Nephron progenitor cell (in vitro differentiated cells): Measurements from ENCODE around the gene HIP1R.

ENCODE experiments used
- DNase-seq: peaks from one replicate; pipeline ENCODE4 v3.0.0; 2021
- H3K27ac Mint-ChIP-seq: 2 replicates; pipeline ENCODE4 v1.8.0; 2021; ENCODE audit warnings: mild to moderate bottlenecking, moderate library complexity, mixed read lengths
- H3K27me3 Mint-ChIP-seq: 2 replicates; pipeline ENCODE4 v1.8.0; 2021; ENCODE audit warnings: mild to moderate bottlenecking, low read depth, mixed read lengths; ENCODE audit not compliant: poor library complexity
- H3K36me3 Mint-ChIP-seq: 2 replicates; pipeline ENCODE4 v1.8.0; 2021; ENCODE audit warnings: low read depth, mixed read lengths
- H3K4me1 Mint-ChIP-seq: 2 replicates; pipeline ENCODE4 v1.8.0; 2021; ENCODE audit warnings: mixed read lengths
- H3K4me3 Mint-ChIP-seq: 2 replicates; pipeline ENCODE4 v1.8.0; 2021; ENCODE audit warnings: mild to moderate bottlenecking, moderate library complexity, mixed read lengths
- H3K9me3 Mint-ChIP-seq: 2 replicates; pipeline ENCODE4 v1.8.0; 2021; ENCODE audit warnings: mild to moderate bottlenecking, moderate library complexity, mixed read lengths
- TF ChIP-seq, protein P1 (sequence below): fragments of 200-600 bp; sonication (generic); IDR thresholded peaks from 2 replicates; pipeline ENCODE4 v1.5.0; 2021; ENCODE audit warnings: antibody characterized with exemption

The HIP1R gene

DNA sequence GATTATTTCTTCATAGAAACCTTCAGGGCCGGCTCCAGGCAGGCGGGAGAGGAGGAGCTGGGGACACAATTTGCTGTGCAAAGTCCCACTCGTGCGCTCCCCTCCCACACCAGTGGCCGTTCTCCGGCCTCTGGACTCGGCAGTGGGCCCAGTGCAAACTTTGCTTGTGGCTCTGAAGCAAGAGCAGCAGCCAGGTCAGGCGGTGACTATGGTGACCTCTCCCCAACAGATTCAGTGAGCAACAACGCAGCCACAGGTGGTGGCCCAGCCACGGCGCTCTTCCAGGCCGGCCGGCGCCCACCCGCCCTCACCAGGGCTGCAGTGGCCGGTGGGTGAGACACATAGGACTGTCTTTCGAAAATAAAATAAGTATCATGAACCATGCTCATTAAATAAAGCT is 31.1 kb downstream of the HIP1R start:
- Mint-ChIP-seq H3K27ac (no peak overlapping the region), H3K27me3 (no peaks in the 10 kb centered on the region), H3K4me1 (peaks cover 22% of the 10 kb centered on the region), H3K36me3 (peaks cover 30% of the 10 kb centered on the region), H3K4me3 (no peak overlapping the region), H3K9me3 (no peaks in the 10 kb centered on the region)
- TF ChIP-seq, protein P1, sequence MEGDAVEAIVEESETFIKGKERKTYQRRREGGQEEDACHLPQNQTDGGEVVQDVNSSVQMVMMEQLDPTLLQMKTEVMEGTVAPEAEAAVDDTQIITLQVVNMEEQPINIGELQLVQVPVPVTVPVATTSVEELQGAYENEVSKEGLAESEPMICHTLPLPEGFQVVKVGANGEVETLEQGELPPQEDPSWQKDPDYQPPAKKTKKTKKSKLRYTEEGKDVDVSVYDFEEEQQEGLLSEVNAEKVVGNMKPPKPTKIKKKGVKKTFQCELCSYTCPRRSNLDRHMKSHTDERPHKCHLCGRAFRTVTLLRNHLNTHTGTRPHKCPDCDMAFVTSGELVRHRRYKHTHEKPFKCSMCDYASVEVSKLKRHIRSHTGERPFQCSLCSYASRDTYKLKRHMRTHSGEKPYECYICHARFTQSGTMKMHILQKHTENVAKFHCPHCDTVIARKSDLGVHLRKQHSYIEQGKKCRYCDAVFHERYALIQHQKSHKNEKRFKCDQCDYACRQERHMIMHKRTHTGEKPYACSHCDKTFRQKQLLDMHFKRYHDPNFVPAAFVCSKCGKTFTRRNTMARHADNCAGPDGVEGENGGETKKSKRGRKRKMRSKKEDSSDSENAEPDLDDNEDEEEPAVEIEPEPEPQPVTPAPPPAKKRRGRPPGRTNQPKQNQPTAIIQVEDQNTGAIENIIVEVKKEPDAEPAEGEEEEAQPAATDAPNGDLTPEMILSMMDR: no peak
- no peak for DNase-seq

DNA sequence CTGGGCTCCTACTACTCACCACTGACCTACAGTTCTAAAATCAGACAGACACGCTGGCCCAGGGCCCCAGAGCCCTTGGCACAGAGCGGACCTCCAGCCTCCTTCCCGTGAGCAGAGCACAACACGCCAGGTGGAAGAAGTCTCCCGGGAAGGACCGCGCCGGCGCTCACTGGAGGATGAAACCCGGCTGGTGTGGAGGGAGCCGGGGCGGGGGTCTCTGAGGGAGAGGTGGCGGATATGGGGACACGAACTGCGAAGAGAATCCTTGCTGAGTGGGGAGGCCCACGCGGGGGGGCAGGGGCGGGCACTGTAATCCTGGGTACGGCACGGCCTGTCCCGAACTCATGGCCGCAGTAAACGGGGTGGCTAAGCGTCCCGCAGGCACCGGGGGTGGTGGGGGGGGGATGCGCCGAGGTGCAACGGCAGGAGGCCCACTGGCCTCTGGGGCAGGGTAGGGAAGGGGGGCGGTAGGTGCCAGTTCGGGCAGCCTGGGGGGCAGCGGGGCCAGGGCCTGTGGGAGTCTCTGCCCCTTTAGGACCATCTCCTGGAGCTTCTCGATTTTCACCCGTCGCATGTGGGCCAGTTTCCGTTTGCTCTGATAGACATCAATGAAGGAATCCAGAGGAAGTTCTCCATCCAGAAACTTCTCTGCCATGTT is 31.8 kb downstream of the HIP1R start:
- Mint-ChIP-seq H3K36me3 (peaks cover 30% of the 10 kb centered on the region), H3K27me3 (no peaks in the 10 kb centered on the region), H3K4me1 (peaks cover 25% of the 10 kb centered on the region), H3K4me3 (no peak overlapping the region), H3K9me3 (no peaks in the 10 kb centered on the region), H3K27ac (peak overlapping the region; percentile 61)
- DNase-seq: no peak
- TF ChIP-seq, protein P1: no peak

DNA sequence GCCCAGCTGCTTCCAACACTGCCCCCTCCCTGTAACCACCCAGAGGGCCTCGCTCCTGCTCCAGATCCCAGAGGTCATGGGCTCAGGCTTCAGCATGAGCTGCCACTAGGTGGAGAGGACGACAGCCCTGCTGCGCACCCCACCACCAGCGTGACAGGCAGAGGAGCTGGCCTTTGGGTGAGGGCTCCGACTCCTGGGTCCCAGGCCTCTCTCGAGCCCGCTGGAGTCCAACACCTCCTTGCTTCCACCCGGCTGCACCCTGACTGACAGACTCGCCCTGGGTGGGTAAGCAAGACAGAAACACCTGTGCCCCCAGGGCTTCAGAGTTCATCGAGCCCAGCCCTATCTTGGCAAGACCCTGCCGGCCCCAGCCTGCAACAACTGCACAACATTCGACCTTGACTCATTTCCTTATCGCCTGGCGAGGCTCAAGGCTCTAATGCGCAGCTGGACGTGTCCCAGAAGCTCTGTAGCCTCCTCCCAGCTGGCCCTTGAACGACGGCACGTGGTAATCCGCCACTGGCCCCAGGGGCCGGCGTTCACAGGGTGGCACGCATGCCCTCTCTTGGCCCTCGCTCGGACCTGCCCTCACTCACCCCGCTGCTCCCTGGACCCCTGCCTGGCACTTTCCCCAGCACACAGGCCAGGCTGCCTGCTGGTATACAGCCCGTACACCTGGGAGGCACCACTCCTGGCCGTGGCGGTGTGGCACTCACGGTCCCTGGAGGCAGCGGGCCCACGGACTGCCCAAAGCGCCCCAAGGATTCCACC is 32.6 kb downstream of the HIP1R start:
- peaks cover 30% of the 10 kb centered on the region for H3K36me3 Mint-ChIP-seq
- no peaks in the 10 kb centered on the region for H3K9me3 Mint-ChIP-seq
- no peak overlapping the region for H3K27ac Mint-ChIP-seq
- H3K27me3 Mint-ChIP-seq: peaks cover 2% of the 10 kb centered on the region
- H3K4me1 Mint-ChIP-seq: peaks cover 27% of the 10 kb centered on the region
- DNase-seq: no peak
- TF ChIP-seq, protein P1: no peak
- H3K4me3 Mint-ChIP-seq: no peak overlapping the region

DNA sequence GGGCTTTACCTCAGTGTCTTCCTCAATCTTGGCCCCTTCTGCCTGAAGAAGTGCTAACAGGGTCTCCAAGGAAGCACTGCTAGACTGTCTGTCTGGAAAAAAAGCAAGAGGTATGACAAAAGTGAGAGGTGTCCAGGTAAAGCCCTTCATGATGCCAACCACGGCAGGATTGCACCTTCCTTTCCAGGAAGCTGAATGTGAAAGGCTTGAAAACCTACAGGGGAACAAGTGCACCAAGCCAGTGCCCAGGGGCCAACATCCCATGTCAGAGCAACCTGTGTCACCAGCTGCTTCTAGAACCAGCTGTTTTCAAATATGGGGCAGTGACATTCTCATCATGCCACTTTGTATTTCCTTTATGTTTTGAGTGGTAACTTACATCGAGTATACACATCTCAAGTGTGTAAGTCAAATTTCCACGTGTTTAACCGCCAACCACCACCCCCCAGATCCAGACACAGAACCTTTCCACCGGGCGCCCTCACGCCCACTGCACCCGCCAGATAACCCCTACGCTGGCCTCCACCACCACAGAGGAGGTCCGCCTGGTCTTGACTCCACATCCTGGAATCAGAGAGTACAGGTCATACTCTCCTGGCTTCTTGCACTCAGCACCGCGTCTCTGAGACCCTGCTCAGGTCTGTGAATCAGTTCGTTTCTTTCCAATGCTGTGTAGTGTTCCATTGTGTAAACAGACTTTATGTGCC is 33.4 kb downstream of the HIP1R start:
- Mint-ChIP-seq H3K36me3 (peaks cover 30% of the 10 kb centered on the region), H3K4me3 (no peak overlapping the region), H3K27ac (no peak overlapping the region), H3K9me3 (no peaks in the 10 kb centered on the region), H3K4me1 (peaks cover 30% of the 10 kb centered on the region), H3K27me3 (peaks cover 4% of the 10 kb centered on the region)
- TF ChIP-seq, protein P1: no peak
- no peak for DNase-seq

DNA sequence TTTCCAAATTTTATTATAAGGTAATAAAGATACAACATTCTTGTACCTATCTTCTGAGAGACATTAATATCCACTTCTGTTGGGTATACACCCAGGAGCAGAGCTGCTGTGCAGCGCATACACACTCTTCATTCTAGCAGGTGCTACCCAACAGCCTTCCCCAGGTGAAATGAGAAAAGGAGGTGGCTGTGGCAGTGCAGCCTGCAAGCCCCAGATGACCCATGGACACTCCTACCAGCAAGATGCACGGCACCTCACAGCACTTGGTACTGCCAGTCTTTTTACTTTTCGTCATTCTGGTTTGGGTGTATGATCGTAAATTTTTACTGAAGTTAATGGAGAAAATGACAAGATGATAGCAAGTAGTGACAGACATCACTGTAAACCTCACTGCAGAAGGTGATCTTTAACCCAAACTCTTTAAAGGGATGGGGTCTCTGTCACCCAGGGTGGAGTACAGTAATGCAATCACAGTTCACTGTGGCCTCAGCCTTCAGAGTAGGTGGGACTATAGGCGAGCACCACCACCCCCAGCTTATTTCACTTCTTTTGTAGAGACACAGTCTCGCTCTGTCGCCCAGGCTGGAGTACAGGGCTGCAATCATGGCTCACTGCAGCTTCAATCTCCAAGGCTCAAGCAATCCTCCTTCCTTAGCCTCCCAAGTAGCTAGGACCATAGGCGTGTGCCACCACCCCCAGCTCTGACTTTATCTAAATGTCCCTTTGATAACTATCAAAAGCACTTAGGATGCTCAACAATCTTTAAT is 34.1 kb downstream of the HIP1R start:
- TF ChIP-seq, protein P1: no peak
- no peak overlapping the region for H3K27ac Mint-ChIP-seq
- H3K4me3 Mint-ChIP-seq: no peak overlapping the region
- H3K9me3 Mint-ChIP-seq: no peaks in the 10 kb centered on the region
- H3K27me3 Mint-ChIP-seq: peaks cover 8% of the 10 kb centered on the region
- H3K4me1 Mint-ChIP-seq: peaks cover 38% of the 10 kb centered on the region
- peaks cover 28% of the 10 kb centered on the region for H3K36me3 Mint-ChIP-seq
- no peak for DNase-seq
